Tibial artery (tissue), 4 donors: ENCODE data around the gene BPIFB2.

Experiments
- DNase-seq, 2 donors: peaks; one replicate each; pipeline ENCODE4 v3.0.0-alpha.2; 2019
- H3K27ac ChIP-seq, 2 donors: fragments of 200-600 bp; sonication (generic) in 1 of 2; 1 replicate in 1 of 2; 2 replicates in 1 of 2; pipeline ENCODE4 v1.5.1; 2018 to 2019; ENCODE audit warnings: mild to moderate bottlenecking in 1 of 2
- H3K27me3 ChIP-seq, 2 donors: fragments of 200-600 bp; sonication (generic) in 1 of 2; one replicate each; pipeline versions ENCODE4 v1.5.1 to v1.6.0; 2016 to 2019
- H3K36me3 ChIP-seq, 3 donors: fragments of 200-600 bp; sonication (generic) in 2 of 3; one replicate each; pipeline ENCODE4 v1.5.1; 2016 to 2019; ENCODE audit warnings: mild to moderate bottlenecking in 2 of 3
- H3K4me1 ChIP-seq, 4 donors: fragments of 200-600 bp; sonication (generic) in 2 of 4; 1 replicate in 3 of 4; 2 replicates in 1 of 4; pipeline ENCODE4 v1.5.1; 2016 to 2019
- H3K4me3 ChIP-seq, 2 donors: fragments of 200-600 bp; sonication (generic) in 1 of 2; 1 replicate in 1 of 2; 2 replicates in 1 of 2; pipeline ENCODE4 v1.5.1; 2018 to 2019; ENCODE audit warnings: mild to moderate bottlenecking in 2 of 2
- H3K9me3 ChIP-seq, 3 donors: fragments of 200-600 bp; sonication (generic) in 1 of 3; one replicate each; pipeline ENCODE4 v1.5.1; 2016 to 2019
- intact Hi-C: fragments of 100-400 bp; cut with DNase I; formaldehyde crosslinking; loops from one replicate; pipeline ENCODE4 v1.15.0; 2023; ENCODE audit warnings: low total_unique reads
- TF ChIP-seq, protein P1 (sequence below), 2 experiments: fragments of 200-600 bp in 1 of 2; fragments of 450-650 bp in 1 of 2; IDR thresholded peaks; one replicate each; pipeline ENCODE4 v1.5.1; 2017 to 2019; ENCODE audit warnings: antibody characterized with exemption in 2 of 2, mild to moderate bottlenecking in 1 of 2, moderate library complexity in 1 of 2

BPIFB2 gene, protein sequence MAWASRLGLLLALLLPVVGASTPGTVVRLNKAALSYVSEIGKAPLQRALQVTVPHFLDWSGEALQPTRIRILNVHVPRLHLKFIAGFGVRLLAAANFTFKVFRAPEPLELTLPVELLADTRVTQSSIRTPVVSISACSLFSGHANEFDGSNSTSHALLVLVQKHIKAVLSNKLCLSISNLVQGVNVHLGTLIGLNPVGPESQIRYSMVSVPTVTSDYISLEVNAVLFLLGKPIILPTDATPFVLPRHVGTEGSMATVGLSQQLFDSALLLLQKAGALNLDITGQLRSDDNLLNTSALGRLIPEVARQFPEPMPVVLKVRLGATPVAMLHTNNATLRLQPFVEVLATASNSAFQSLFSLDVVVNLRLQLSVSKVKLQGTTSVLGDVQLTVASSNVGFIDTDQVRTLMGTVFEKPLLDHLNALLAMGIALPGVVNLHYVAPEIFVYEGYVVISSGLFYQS

DNA sequence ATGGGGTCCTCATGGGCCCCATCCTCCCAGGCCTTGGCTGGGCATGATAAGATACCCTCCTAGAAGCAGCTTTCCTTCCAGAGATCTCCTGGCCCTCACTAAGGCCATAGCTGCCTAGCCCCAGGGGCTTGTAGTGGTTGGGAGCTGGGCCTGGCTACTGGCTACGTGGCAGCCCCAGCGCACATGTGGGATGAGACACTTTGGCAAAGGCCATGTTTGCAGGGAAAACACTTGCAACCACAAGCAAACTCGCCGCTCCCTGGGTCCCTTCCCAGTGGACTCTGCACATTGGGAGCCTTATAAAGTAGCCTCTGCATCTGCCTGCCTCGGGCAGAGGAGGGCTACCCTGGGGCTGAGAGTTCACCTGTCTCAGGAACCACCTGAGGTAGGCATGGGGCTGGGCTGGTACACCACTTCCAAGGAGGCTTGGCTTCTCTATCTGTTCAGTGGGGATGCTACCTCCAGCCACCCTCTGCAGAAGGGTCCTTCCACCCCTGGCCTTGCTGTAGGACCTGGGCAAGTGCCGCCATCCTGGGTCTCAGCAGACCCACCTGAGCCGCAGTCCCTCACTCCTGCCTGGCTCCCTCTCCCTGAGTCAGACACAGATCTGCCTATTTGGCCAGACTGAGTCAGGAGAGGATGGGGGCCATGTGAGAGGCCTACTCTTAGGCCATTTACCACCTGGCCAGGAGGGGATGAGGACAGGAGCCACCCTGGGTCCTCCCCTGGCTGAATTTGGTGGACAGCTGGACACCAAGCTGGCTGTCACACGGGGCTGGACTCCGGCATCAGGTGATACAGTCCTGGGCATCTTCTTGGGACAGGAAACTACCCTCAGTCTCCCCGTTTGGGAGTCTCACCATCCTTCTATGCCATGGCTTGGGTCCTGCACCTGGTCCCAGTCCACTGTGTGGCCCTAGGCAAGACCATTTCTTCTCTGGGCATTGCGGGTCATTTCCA lies at the start of gene BPIFB2:
Gene BPIFB2 (plus strand): TSS at position 329 of the 960 bp plus-strand sequence. CDS start 871 bp downstream, outside the sequence.
- Histone ChIP-seq H3K4me3 (no peak within 1 kb of the TSS), H3K36me3 (no peaks in the 10 kb centered on the region), H3K4me1 (no peaks in the 10 kb centered on the region), H3K27me3 (peaks cover 0 to 15% of the 10 kb centered on the region in 2 donors), H3K27ac (no peak within 1 kb of the TSS), H3K9me3 (peaks cover 0 to 5% (median 0%) of the 10 kb centered on the region in 3 donors)
- intact Hi-C loops = no loop called here
- TF ChIP-seq, protein P1, sequence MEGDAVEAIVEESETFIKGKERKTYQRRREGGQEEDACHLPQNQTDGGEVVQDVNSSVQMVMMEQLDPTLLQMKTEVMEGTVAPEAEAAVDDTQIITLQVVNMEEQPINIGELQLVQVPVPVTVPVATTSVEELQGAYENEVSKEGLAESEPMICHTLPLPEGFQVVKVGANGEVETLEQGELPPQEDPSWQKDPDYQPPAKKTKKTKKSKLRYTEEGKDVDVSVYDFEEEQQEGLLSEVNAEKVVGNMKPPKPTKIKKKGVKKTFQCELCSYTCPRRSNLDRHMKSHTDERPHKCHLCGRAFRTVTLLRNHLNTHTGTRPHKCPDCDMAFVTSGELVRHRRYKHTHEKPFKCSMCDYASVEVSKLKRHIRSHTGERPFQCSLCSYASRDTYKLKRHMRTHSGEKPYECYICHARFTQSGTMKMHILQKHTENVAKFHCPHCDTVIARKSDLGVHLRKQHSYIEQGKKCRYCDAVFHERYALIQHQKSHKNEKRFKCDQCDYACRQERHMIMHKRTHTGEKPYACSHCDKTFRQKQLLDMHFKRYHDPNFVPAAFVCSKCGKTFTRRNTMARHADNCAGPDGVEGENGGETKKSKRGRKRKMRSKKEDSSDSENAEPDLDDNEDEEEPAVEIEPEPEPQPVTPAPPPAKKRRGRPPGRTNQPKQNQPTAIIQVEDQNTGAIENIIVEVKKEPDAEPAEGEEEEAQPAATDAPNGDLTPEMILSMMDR (IDR thresholded peaks at IDR 0.05) = no peak
- DNase-seq = no peak

DNA sequence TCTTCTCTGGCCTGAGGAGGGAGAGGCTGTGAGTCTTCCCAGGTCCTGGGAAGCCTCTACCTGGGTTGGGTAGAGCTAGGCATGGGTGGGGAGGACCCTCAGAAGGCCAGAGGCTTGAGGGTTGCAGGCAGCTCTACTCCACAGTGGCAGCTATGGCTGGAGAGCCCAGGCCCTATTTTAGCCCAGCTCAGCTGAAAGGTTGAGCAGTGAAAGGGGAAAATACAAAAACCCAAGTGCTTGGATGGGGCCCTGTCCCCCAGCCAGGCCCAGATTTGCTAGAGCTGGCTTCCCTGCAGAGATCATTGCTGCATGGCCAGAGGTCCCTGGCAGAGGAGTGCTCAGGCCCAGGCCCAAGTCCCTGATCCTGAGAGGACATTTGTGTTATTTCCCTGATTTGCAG lies 48.9 kb upstream of the BPIFB2 start:
- TF ChIP-seq, protein P1 (IDR thresholded peaks at IDR 0.05) = no peak
- peak in 1 of 2 donors; percentile 12 for DNase-seq
- Histone ChIP-seq H3K4me1 (no peaks in the 10 kb centered on the region), H3K9me3 (peaks cover 3 to 39% (median 20%) of the 10 kb centered on the region in 3 donors), H3K36me3 (no peaks in the 10 kb centered on the region), H3K4me3 (no peak overlapping the region), H3K27me3 (peaks cover 0 to 7% of the 10 kb centered on the region in 2 donors), H3K27ac (no peak overlapping the region)
- intact Hi-C loops = no loop called here

DNA sequence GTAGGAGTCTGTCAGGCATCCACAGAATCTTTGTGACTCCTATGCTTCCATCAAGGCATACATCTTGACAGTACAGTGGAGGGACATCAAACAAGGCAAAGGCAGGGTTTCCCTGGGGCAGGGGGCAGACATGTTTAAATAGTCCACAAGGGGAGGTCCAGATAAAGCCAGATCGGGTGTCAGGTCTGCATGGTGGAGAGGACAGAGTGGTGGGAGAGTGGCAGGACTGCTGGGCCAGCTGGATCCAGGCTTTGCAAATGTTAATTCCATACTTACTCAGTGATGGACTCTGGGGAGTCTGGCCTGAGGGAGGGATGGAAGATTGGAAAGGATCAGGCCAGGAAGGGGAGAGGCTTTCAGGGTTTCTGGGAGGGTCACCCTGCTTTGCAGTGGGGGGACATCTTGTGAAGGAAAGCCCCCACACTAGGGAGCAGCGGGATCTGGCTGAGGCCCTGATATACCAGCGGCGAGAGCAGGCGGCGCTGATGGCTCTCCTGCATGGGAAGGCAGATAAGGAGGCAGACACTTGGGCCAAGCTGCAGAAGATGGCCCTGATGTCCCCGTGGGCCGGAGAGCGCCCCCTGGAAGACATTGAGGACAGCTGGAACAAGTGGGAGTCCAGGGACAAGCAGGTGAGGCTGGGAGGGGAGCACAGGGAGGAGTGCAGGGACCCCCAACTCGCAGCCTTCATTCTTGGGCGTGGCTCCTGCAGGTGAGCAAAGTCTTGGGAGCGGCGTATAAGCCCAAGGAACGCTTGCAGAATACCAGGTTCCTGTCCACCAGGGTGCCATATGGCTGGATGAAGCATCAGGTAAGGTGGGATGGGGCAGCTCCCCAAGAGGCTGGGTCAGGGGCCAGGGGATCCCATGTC lies 47.9 kb upstream of the BPIFB2 start:
- TF ChIP-seq, protein P1 (IDR thresholded peaks at IDR 0.05) = no peak
- H3K9me3 ChIP-seq = peaks cover 0 to 29% (median 14%) of the 10 kb centered on the region in 3 donors
- no peaks in the 10 kb centered on the region for H3K4me1 ChIP-seq
- peaks cover 0 to 7% of the 10 kb centered on the region in 2 donors for H3K27me3 ChIP-seq
- H3K36me3 ChIP-seq = no peaks in the 10 kb centered on the region
- no peak overlapping the region for H3K27ac ChIP-seq
- H3K4me3 ChIP-seq = no peak overlapping the region
- DNase-seq = peak in 1 of 2 donors; percentile 56
- intact Hi-C loops = no loop called here

GRCh38 chr20:32960222-32960518 lies 47.3 kb upstream of the BPIFB2 start:
- TF ChIP-seq, protein P1 (IDR thresholded peaks at IDR 0.05) = no peak
- Histone ChIP-seq H3K9me3 (peaks cover 0 to 23% (median 14%) of the 10 kb centered on the region in 3 donors), H3K4me3 (no peak overlapping the region), H3K27me3 (peaks cover 0 to 9% of the 10 kb centered on the region in 2 donors), H3K4me1 (no peaks in the 10 kb centered on the region), H3K36me3 (no peaks in the 10 kb centered on the region), H3K27ac (no peak overlapping the region)
- DNase-seq = no peak
- intact Hi-C loops = no loop called here
